HepG2 (cell line): ENCODE results near the gene MYBL2. TPM values are rescaled to one million over a fixed set of nuclear protein-coding genes. Genes with fewer than 3 reads are reported as not detected.
A peak's percentile ranks its signal among the peaks of the same experiment; 100 is the strongest.

Experiments used
- ELF3 ChIP-seq: IDR thresholded peaks from 2 replicates; pipeline ENCODE4 v1.6.1; 2016; ENCODE audit warnings: missing genetic modification reagents, missing compliant biosample characterization
- ERF ChIP-seq: IDR thresholded peaks from 2 replicates; pipeline ENCODE4 v1.6.1; 2018; ENCODE audit warnings: missing biosample characterization, missing genetic modification reagents
- HMG20B ChIP-seq: conservative IDR thresholded peaks from 2 replicates; pipeline ENCODE4 v1.6.1; 2016; ENCODE audit warnings: missing genetic modification reagents, missing compliant biosample characterization
- JUNB ChIP-seq: sonication (generic); formaldehyde crosslinking; IDR thresholded peaks from 2 replicates; pipeline ENCODE4 v1.8.0; 2022; ENCODE audit warnings: missing genetic modification reagents, mild to moderate bottlenecking, borderline replicate concordance
- MZF1 ChIP-seq: sonication (generic); formaldehyde crosslinking; IDR thresholded peaks from 2 replicates; pipeline ENCODE4 v1.8.1; 2023; ENCODE audit warnings: mild to moderate bottlenecking, missing genetic modification reagents, borderline replicate concordance
- NFATC3 ChIP-seq: sonication (generic); formaldehyde crosslinking; IDR thresholded peaks from 2 replicates; pipeline ENCODE4 v1.5.1; 2020; ENCODE audit warnings: mild to moderate bottlenecking, missing genetic modification reagents
- NFIC ChIP-seq: IDR thresholded peaks from 2 replicates; pipeline ENCODE4 v1.6.1; 2012; ENCODE audit warnings: mild to moderate bottlenecking, low read length, inconsistent platforms
- NFYC ChIP-seq: IDR thresholded peaks from 2 replicates; pipeline ENCODE4 v1.6.1; 2016; ENCODE audit warnings: missing genetic modification reagents, missing compliant biosample characterization
- POLR2AphosphoS2 ChIP-seq: IDR thresholded peaks from 2 replicates; pipeline ENCODE4 v1.6.1; 2011; ENCODE audit warnings: low read depth, low read length, improper control_type of control experiment
- RNF2 ChIP-seq: fragments of 450-650 bp; conservative IDR thresholded peaks from 2 replicates; pipeline ENCODE4 v1.6.1; 2016; ENCODE audit warnings: low read depth
- RXRB ChIP-seq: IDR thresholded peaks from 2 replicates; pipeline ENCODE4 v1.6.1; 2016; ENCODE audit warnings: borderline replicate concordance, missing genetic modification reagents, missing compliant biosample characterization
- SNAPC2 ChIP-seq: sonication (generic); formaldehyde crosslinking; IDR thresholded peaks from 2 replicates; pipeline ENCODE4 v1.8.1; 2022; ENCODE audit warnings: mild to moderate bottlenecking, missing genetic modification reagents
- SOX5 ChIP-seq: IDR thresholded peaks from 2 replicates; pipeline ENCODE4 v1.6.1; 2016; ENCODE audit warnings: borderline replicate concordance
- TBL1XR1 ChIP-seq: fragments of 150-350 bp; IDR thresholded peaks from 2 replicates; pipeline ENCODE4 v1.6.1; 2014; ENCODE audit warnings: borderline replicate concordance, low read length; ENCODE audit not compliant: partially characterized antibody
- TEAD2 ChIP-seq: sonication (generic); formaldehyde crosslinking; IDR thresholded peaks from 2 replicates; pipeline ENCODE4 v1.9.0; 2021; ENCODE audit warnings: missing genetic modification reagents
- ZBTB8A ChIP-seq: sonication (generic); formaldehyde crosslinking; IDR thresholded peaks from 2 replicates; pipeline ENCODE4 v1.4.0; 2020; ENCODE audit warnings: mild to moderate bottlenecking, low read depth, missing genetic modification reagents, borderline replicate concordance
- ZFP62 ChIP-seq: sonication (generic); formaldehyde crosslinking; IDR thresholded peaks from 2 replicates; pipeline ENCODE4 v1.4.0; 2020; ENCODE audit warnings: missing genetic modification reagents
- ZMYM4 ChIP-seq: sonication (generic); formaldehyde crosslinking; IDR thresholded peaks from 2 replicates; pipeline ENCODE4 v1.8.1; 2023; ENCODE audit warnings: mild to moderate bottlenecking, missing genetic modification reagents
- ZNF24 ChIP-seq: fragments of 450-650 bp; IDR thresholded peaks from 2 replicates; pipeline ENCODE4 v1.6.1; 2017; ENCODE audit warnings: antibody characterized with exemption, mild to moderate bottlenecking
- ZNF441 ChIP-seq: sonication (generic); formaldehyde crosslinking; IDR thresholded peaks from 2 replicates; pipeline ENCODE4 v1.7.0; 2021; ENCODE audit warnings: missing genetic modification reagents, borderline replicate concordance
- ZNF772 ChIP-seq: sonication (generic); formaldehyde crosslinking; IDR thresholded peaks from 2 replicates; pipeline ENCODE4 v1.5.0; 2020; ENCODE audit warnings: mild to moderate bottlenecking, missing genetic modification reagents
- ZSCAN21 ChIP-seq: sonication (generic); formaldehyde crosslinking; IDR thresholded peaks from 2 replicates; pipeline ENCODE4 v1.8.0; 2022; ENCODE audit warnings: mild to moderate bottlenecking, missing genetic modification reagents, moderate library complexity, borderline replicate concordance
- polyA plus RNA-seq, 8 experiments: library from polyadenylated mRNA; depleted of rRNA in 3 of 8; stranded (reverse) in 7 of 8; unstranded in 1 of 8; fragments of >200 nt; fragmentation: Illumina TruSeq in 4 of 8; extraction: Trizol in 4 of 8; gene quantifications; 2 replicates each; pipeline versions ENCODE4 v1.2.1 to v1.2.3, GENCODE V29; 2011 to 2016; ENCODE audit warnings: low read depth in 4 of 8, missing spikeins in 1 of 8, mixed read lengths in 1 of 8; ENCODE audit not compliant: insufficient read depth in 1 of 8
- total RNA-seq, 5 experiments: library from RNA; depleted of rRNA; stranded (reverse); fragments of >200 nt; fragmentation: Illumina TruSeq; extraction: Trizol; gene quantifications; 2 replicates each; pipeline ENCODE4 v1.2.3, GENCODE V29; 2016; ENCODE audit warnings: low read depth in 1 of 5
- TF ChIP-seq, protein P1 (sequence below): sonication (generic); formaldehyde crosslinking; IDR thresholded peaks from 2 replicates; pipeline ENCODE4 v1.5.0; 2020; ENCODE audit warnings: mild to moderate bottlenecking, missing genetic modification reagents
- TF ChIP-seq, protein P2 (sequence below): IDR thresholded peaks from 2 replicates; pipeline ENCODE4 v1.6.1; 2016; ENCODE audit warnings: missing genetic modification reagents, missing compliant biosample characterization
- TF ChIP-seq, protein P3 (sequence below): IDR thresholded peaks from 2 replicates; pipeline ENCODE4 v1.6.1; 2018; ENCODE audit warnings: missing genetic modification reagents, mild to moderate bottlenecking, missing compliant biosample characterization
- TF ChIP-seq, protein P4 (sequence below): sonication (generic); formaldehyde crosslinking; conservative IDR thresholded peaks from 2 replicates; pipeline ENCODE4 v1.4.0; 2020; ENCODE audit warnings: missing genetic modification reagents

MYBL2 gene
- total and polyA plus RNA-seq, 2 of the 13 experiments (the other 11 are each of a cell fraction or from before 2014, with no cell fraction given) = 11.9 to 66.2 TPM

DNA sequence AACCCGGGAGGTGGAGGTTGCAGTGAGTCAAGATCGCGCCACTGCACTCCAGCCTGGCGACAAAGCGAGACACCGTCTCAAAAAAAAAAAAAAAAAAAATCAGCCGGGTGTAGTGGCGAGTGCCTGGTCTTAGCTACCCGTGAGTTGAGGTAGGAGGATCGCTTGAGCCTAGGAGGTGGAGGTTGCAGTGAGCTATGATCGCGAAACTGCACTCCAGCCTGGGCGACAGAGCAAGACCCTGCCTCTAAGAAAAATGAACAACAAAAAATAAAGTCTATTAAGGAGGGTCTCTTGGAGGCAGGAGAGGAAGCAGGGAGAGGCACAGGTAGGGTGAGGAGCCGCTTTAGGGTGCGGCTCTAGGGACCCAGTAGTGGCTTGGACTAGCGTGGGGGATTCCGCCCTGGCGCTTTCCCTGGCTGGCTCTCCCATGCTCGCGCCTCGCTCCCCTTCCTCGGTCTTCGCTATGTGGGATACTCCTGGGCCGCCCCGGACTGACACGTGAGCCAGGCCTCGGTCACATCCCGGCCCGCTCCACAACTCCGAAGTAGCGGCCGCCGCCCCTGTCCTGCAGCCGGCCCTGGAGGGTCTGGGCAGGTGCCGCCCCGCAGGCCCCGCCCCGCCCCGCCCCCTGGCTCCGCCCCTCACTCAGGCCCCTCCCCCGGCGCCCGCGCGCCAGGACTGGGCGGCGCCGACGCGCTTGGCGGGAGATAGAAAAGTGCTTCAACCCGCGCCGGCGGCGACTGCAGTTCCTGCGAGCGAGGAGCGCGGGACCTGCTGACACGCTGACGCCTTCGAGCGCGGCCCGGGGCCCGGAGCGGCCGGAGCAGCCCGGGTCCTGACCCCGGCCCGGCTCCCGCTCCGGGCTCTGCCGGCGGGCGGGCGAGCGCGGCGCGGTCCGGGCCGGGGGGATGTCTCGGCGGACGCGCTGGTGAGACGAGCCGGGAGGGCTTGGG is at the start of gene MYBL2 (continued):
- TF ChIP-seq, protein P1, sequence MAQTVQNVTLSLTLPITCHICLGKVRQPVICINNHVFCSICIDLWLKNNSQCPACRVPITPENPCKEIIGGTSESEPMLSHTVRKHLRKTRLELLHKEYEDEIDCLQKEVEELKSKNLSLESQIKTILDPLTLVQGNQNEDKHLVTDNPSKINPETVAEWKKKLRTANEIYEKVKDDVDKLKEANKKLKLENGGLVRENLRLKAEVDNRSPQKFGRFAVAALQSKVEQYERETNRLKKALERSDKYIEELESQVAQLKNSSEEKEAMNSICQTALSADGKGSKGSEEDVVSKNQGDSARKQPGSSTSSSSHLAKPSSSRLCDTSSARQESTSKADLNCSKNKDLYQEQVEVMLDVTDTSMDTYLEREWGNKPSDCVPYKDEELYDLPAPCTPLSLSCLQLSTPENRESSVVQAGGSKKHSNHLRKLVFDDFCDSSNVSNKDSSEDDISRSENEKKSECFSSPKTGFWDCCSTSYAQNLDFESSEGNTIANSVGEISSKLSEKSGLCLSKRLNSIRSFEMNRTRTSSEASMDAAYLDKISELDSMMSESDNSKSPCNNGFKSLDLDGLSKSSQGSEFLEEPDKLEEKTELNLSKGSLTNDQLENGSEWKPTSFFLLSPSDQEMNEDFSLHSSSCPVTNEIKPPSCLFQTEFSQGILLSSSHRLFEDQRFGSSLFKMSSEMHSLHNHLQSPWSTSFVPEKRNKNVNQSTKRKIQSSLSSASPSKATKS (CRISPR knock-in tag) = no peak
- TF ChIP-seq NFIC = no peak
- TF ChIP-seq ZNF441 (CRISPR knock-in tag) = 0 out of 2 replicates have a peak, but pooled peaks have one; percentile 18
- TF ChIP-seq ZMYM4 (CRISPR knock-in tag) = no peak
- TF ChIP-seq JUNB = no peak
- peak; percentile 5; the same call in 1 of the 2 replicates for TF ChIP-seq ZNF772 (CRISPR knock-in tag)
- peak; percentile 23; the same call in 1 of the 2 replicates for TF ChIP-seq NFYC (CRISPR knock-in tag)
- peak; percentile 90 for TF ChIP-seq ERF (CRISPR knock-in tag)
- TF ChIP-seq, protein P2, sequence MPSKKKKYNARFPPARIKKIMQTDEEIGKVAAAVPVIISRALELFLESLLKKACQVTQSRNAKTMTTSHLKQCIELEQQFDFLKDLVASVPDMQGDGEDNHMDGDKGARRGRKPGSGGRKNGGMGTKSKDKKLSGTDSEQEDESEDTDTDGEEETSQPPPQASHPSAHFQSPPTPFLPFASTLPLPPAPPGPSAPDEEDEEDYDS = peak; percentile 40; the same call in 1 of the 2 replicates
- TF ChIP-seq TBL1XR1 = no peak
- TF ChIP-seq, protein P3, sequence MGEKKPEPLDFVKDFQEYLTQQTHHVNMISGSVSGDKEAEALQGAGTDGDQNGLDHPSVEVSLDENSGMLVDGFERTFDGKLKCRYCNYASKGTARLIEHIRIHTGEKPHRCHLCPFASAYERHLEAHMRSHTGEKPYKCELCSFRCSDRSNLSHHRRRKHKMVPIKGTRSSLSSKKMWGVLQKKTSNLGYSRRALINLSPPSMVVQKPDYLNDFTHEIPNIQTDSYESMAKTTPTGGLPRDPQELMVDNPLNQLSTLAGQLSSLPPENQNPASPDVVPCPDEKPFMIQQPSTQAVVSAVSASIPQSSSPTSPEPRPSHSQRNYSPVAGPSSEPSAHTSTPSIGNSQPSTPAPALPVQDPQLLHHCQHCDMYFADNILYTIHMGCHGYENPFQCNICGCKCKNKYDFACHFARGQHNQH (CRISPR knock-in tag) = no peak
- no peak for TF ChIP-seq SOX5 (CRISPR knock-in tag)
- TF ChIP-seq RXRB = no peak
- TF ChIP-seq TEAD2 = 0 out of 2 replicates have a peak, but pooled peaks have one; percentile 6
- 0 out of 2 replicates have a peak, but pooled peaks have one; percentile 83 for TF ChIP-seq SNAPC2
- peak; percentile 94 for TF ChIP-seq ZSCAN21 (CRISPR knock-in tag)
- TF ChIP-seq, protein P4, sequence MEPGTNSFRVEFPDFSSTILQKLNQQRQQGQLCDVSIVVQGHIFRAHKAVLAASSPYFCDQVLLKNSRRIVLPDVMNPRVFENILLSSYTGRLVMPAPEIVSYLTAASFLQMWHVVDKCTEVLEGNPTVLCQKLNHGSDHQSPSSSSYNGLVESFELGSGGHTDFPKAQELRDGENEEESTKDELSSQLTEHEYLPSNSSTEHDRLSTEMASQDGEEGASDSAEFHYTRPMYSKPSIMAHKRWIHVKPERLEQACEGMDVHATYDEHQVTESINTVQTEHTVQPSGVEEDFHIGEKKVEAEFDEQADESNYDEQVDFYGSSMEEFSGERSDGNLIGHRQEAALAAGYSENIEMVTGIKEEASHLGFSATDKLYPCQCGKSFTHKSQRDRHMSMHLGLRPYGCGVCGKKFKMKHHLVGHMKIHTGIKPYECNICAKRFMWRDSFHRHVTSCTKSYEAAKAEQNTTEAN (CRISPR knock-in tag) = peak; percentile 82; the same call in 1 of the 2 replicates
- peak; percentile 66; the same call in 1 of the 2 replicates for TF ChIP-seq ELF3 (CRISPR knock-in tag)
- no peak; the same call in 1 of the 2 replicates for TF ChIP-seq MZF1 (CRISPR knock-in tag)
- TF ChIP-seq NFATC3 (CRISPR knock-in tag) = no peak
- TF ChIP-seq ZFP62 (CRISPR knock-in tag) = no peak
- no peak for TF ChIP-seq RNF2
- no peak for TF ChIP-seq ZNF24
- TF ChIP-seq HMG20B (CRISPR knock-in tag) = no peak
- TF ChIP-seq POLR2AphosphoS2 = no peak
- TF ChIP-seq ZBTB8A = no peak
